H7 (cell line): ENCODE measurements around the gene TCAP. TPM values are rescaled to one million over a fixed set of nuclear protein-coding genes. Genes with fewer than 3 reads are reported as not detected.

Experiments
- DNase-seq: peaks from one replicate; pipeline ENCODE4 v3.0.0; 2012
- H3K27me3 ChIP-seq: 2 replicates; pipeline ENCODE4 v1.6.0; 2011; ENCODE audit warnings: mild to moderate bottlenecking, low read length; ENCODE audit not compliant: control insufficient read depth, insufficient read depth
- H3K36me3 ChIP-seq: replicated peaks from 2 replicates; pipeline ENCODE4 v1.5.1; 2011; ENCODE audit warnings: low read length; ENCODE audit not compliant: control insufficient read depth, insufficient read depth
- H3K4me3 ChIP-seq: 2 replicates; pipeline ENCODE4 v1.5.1; 2011; ENCODE audit warnings: low read depth, mild to moderate bottlenecking, control low read depth, low read length, moderate library complexity; ENCODE audit not compliant: insufficient read depth
- total RNA-seq: library from RNA; depleted of rRNA; stranded (reverse); fragments of >200 nt; shearing (Covaris generic); gene quantifications from 2 replicates; pipeline ENCODE4 v1.2.3, GENCODE V29; 2014

TCAP gene
- total RNA-seq, 1 experiment from 2014 or later = 0.69 TPM

DNA sequence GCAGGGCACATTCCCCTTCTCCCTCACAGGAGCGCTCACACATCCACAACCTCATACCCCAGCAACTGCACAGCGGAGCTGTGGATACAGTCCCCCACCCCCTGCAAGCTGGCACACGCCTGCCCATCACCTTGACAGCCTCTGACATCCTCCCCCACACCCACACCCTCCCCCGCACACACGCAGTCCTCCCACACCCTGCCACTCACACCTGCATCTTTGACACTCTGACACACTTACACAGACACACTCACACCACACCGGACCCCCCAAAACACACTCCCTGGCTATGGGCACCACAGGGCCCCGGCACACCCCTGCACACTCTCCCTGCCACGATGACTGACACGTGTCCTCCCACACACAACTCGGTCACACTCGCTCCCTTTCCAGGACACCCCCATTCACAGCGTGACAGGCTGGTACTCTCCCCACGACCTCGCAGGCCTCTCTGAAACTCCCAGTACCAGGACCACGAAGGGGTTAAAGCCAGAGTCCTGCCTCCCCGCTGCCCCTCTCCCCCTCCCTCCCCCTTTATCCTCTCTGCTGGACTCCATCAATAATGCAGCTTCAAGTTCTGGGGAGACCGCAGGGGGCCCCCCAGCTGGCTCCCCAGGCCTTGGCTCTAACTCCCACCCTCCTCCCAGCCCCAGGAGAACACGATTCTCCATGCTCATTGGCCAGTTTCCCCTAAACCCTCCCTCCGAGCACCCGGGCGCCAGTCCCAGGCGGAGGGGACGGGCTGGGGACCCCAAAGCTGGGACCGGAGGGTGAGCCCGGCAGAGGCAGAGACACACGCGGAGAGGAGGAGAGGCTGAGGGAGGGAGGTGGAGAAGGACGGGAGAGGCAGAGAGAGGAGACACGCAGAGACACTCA lies 38.7 kb upstream of the TCAP start, which contains the start of gene PPP1R1B:
PPP1R1B (plus strand) TSS at position 782 of the 876 bp plus-strand sequence. CDS start 441 bp downstream, outside the sequence.
- DNase-seq = peak; percentile 89
- peak within 1 kb of the TSS; percentile 69 for H3K4me3 ChIP-seq
- peaks cover 52% of the 10 kb centered on the region for H3K27me3 ChIP-seq
- H3K36me3 ChIP-seq = no peaks in the 10 kb centered on the region

DNA sequence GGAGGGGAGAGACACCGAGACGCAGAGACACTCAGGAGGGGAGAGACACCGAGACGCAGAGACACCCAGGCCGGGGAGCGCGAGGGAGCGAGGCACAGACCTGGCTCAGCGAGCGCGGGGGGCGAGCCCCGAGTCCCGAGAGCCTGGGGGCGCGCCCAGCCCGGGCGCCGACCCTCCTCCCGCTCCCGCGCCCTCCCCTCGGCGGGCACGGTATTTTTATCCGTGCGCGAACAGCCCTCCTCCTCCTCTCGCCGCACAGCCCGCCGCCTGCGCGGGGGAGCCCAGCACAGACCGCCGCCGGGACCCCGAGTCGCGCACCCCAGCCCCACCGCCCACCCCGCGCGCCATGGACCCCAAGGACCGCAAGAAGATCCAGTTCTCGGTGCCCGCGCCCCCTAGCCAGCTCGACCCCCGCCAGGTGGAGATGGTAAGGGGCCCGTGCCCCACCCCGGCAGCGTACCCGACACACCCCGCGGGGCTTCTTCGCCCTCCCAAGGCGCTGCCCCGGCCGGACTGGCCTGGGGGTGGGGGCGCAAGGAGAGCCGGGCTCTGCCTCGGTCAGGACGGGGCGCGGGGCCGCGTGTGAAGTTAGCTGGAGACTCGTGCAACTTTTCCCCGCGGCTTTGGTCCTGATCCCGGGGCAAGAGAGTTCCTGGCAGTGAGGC lies 38.0 kb upstream of the TCAP start:
- H3K4me3 ChIP-seq = peak overlapping the region; percentile 69
- DNase-seq = peak; percentile 82
- no peaks in the 10 kb centered on the region for H3K36me3 ChIP-seq
- H3K27me3 ChIP-seq = peaks cover 50% of the 10 kb centered on the region

DNA sequence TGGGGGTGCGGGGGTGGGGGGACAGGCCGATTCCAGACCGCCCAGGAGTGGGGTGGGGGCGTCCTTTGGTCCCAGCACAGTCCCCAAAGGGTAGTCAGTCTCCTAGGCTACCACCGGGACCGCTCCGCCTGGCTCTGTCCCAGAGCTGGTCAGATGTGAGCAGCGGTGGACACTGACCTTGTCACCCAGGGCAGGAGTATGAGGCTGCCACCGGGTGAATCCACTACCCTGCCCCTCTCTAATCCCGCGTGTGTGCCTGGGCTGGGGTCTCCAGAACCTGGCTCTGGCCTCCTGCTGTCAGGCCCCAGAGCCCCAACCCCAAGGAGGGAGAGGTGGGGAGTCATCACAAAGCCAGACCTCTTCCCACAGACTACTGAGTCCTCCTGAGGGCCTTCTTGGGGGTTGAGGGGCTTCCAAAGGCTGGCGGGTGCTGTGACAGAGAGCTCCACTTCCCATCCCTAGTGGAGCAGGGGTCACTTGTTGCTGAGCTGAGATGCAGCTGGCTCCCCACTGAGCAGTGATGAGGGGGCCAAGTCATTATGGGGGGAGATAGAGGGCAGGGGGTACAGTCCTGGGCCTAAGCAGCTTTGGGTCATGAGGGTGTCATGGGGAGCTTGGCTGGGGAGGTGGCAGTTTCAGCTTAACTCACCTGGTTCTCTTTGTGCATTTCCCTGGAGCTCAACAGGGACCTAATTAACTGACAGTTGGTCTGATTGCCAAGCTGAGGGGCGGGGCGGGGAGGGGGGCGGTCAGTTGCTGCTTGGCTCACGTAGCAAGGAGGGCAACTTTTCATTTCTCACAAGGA lies 37.2 kb upstream of the TCAP start:
- DNase-seq = peak; percentile 80
- Histone ChIP-seq H3K4me3 (peak overlapping the region; percentile 69), H3K27me3 (peaks cover 48% of the 10 kb centered on the region), H3K36me3 (no peaks in the 10 kb centered on the region)

DNA sequence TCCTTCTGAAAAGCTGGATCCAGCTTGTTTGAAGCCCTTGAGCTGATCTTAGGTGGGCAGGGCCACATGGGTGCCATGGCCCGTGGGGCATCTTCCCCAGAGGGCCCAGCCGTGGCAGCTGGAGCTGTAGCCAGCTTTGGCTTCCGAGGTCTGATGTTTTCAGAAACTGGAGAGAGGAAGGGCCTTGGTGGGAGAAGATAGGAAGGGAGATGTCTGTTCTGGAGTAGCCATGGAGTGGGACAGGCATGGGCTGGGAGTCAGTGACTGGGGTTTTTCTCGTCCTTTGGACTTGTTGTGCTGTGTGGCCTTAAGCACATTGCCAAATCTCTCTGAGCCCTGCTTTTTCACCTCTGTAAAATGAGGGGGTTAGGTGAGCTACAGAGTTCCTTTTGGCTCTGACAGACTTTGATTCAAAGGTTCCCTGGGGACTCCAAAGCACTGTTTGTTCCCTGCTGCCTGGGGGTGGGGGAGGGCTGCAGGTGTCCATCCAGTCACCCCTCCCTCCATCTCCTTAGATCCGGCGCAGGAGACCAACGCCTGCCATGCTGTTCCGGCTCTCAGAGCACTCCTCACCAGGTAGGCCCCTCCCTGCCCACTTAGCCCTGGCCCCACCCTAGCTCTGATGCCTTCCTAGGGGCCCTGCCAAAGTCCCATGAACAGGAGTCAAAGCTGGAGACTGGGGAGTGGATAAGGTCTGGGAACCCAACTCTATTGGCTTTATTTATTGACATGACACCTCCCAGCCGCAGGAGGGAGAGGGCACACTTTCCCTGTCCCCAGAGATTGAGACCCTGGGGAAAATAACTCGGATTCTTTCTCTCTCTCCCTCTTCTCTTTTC lies 36.3 kb upstream of the TCAP start:
- H3K27me3 ChIP-seq = peaks cover 46% of the 10 kb centered on the region
- H3K36me3 ChIP-seq = no peaks in the 10 kb centered on the region
- peak; percentile 58 for DNase-seq
- H3K4me3 ChIP-seq = no peak overlapping the region

DNA sequence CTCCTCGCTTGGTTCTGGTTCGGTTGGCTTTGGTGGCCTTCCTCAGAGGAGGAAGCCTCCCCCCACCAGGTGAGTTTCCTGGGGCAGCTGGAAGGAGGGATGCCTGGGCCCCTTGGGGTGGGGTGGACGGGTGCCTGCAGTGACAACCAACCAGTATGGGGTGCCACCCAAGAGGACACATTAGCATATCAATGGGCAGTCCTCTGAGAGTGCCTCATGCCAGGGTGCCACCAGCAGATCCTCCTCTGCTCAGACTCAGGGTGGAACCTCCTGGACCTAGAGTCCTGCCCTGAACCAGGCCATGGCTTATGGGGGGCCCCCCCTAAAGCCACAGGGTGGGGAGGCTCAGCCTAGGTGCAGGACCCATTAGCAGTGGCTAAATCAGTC lies 35.7 kb upstream of the TCAP start:
- Histone ChIP-seq H3K36me3 (no peaks in the 10 kb centered on the region), H3K27me3 (peaks cover 44% of the 10 kb centered on the region), H3K4me3 (no peak overlapping the region)
- DNase-seq = no peak

DNA sequence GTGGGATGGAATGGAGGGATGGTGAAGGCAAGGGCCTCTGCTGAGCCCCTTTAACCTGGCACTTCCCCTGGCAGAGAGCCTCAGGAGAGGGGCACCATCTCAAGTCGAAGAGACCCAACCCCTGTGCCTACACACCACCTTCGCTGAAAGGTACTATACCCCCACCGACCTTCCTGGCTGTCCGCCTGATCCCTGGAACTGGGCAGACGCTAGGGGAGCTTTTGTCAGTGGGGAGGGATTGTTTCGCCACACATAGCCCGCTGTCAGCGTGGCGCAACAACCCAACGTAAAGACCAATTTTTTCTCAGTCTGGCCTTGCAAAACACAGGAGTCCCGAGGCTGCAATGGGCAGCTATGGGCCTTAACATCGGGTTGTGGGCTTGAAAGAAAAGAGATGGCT lies 35.3 kb upstream of the TCAP start:
- Histone ChIP-seq H3K4me3 (no peak overlapping the region), H3K27me3 (peaks cover 40% of the 10 kb centered on the region), H3K36me3 (no peaks in the 10 kb centered on the region)
- DNase-seq = no peak

DNA sequence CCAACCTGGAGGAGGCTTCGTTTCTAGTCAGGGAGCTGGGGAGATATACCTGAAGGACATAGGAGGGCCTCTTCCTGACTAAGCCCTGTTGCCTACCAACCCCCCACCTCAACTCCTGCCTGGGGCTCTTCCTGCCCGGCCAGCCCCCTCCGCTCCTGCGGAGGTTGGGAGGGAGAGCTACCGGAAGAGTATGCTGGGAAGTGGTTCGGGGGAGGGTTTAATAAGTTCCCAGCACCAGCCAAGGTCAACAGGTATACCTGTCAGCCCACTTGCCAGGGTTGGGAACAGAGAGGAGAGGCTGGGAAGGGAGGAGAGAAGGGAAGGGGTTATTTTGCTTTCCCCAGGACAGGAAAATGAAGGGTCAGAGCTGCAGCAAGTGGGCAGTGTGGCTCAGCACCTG lies 33.7 kb upstream of the TCAP start:
- peak; percentile 87 for DNase-seq
- peaks cover 25% of the 10 kb centered on the region for H3K27me3 ChIP-seq
- no peak overlapping the region for H3K4me3 ChIP-seq
- H3K36me3 ChIP-seq = no peaks in the 10 kb centered on the region

DNA sequence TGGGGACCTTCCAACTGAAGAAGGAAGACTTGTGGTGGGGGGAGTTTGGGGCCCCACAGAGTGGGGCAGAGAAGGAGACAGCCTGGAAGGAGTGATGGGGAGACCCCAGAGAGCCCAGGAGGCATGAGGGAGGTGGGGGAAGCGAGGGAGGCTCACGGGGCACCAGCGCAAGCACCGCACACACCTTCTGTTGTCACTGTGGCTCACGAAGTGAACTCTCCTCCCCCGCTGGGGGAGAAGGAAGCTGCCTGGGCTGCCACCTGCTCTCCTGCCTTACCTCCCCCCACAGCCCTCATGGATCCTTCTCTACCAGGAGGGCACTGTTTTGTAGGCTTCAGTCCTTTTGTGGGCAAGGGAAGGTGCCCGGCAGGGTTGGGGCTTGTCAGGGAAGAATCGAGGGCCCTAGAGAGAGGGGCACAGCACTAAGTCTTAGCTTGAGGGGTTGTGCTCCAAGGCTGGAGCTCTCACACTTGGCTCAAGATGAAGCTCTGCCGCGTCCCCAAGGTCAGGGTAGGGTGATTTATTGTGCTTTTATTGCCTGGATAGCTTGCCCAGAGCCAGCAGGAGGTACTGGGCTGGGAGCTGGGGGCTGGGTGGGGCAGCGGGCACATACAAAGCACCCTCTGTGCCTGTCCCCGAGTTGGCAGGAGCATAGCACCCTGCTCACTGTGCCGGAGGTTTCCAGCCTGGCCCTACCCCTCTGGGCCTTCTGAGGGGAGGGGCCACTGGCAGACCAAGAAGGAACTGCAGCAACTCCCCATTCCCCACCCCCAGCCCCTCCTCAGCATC lies 32.8 kb upstream of the TCAP start:
- no peak overlapping the region for H3K4me3 ChIP-seq
- peaks cover 16% of the 10 kb centered on the region for H3K27me3 ChIP-seq
- DNase-seq = peak; percentile 66
- H3K36me3 ChIP-seq = no peaks in the 10 kb centered on the region

DNA sequence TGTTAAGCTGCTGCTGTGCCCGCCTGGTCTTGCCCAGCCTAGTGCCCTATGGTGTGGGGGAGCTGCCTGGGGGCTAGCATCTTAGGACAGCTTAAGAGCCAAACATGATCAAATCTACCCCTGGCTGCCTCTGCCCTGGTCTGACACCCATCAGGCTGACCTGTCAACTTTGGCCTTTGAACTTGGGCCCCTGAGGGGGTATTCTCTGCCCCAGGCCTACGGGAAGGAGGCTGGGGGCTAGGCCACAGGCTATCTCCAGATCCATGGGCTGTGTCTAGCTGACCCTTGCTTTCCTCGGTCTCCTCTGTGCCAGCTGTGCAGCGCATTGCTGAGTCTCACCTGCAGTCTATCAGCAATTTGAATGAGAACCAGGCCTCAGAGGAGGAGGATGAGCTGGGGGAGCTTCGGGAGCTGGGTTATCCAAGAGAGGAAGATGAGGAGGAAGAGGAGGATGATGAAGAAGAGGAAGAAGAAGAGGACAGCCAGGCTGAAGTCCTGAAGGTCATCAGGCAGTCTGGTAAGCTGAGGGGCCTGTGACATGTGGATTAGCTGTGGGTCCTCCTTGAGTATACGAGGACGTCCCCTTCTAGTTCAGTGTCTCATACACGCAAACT lies 31.5 kb upstream of the TCAP start:
- peaks cover 3% of the 10 kb centered on the region; the same call in 1 of the 2 replicates for H3K27me3 ChIP-seq
- no peak for DNase-seq
- no peak overlapping the region for H3K4me3 ChIP-seq
- H3K36me3 ChIP-seq = no peaks in the 10 kb centered on the region

DNA sequence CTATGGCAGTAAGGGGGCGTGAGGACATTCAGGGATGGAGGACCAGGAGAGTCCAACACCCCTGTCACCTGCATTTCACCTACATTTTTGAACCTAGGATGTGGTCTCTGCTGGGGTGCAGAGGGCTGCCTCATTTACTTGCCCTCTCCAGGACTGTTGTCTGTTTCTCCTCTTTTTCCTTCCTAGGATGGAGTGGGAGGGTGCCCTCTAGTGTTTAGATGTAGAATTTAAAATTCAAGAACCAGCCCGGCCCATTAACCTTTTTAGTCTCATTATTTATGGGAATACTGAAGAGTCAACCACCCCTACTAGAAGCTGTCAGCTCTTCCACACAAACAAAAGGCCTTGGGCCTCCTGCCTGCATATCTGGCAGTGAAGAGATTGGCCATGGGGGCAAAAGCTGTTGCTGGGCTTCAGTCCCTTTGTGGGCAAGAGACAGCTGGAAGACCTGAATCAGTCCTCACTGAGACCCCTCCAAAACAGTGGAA lies 30.7 kb upstream of the TCAP start:
- DNase-seq = peak; percentile 80
- H3K36me3 ChIP-seq = no peaks in the 10 kb centered on the region
- H3K27me3 ChIP-seq = no peaks in the 10 kb centered on the region; the same call in 1 of the 2 replicates
- no peak overlapping the region for H3K4me3 ChIP-seq

DNA sequence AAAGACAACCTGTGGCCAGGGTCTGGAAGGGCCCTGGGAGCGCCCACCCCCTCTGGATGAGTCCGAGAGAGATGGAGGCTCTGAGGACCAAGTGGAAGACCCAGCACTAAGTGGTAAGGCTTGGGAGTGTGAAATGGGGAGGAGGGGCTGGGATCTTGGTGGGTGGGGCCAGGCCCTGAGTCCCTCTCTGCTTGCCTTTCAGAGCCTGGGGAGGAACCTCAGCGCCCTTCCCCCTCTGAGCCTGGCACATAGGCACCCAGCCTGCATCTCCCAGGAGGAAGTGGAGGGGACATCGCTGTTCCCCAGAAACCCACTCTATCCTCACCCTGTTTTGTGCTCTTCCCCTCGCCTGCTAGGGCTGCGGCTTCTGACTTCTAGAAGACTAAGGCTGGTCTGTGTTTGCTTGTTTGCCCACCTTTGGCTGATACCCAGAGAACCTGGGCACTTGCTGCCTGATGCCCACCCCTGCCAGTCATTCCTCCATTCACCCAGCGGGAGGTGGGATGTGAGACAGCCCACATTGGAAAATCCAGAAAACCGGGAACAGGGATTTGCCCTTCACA lies 29.5 kb upstream of the TCAP start:
- peak; percentile 58 for DNase-seq
- no peak overlapping the region for H3K4me3 ChIP-seq
- H3K36me3 ChIP-seq = no peaks in the 10 kb centered on the region
- no peaks in the 10 kb centered on the region for H3K27me3 ChIP-seq

DNA sequence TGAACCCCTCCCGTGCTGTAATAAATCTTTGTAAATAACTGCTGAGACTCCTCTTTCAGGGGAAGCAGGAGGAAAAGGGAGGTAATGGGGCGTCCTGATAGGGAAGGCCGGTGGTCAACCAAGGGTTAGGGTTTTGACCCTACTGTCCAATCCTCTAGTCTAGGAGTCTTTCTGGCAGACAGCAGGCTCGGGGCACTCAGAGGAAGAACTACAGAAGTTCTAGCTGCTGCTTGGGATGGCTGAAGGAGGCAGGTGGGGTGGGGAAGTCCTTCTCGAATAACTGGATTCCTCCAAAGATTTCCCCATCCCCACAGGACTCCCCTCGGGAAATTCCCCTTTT lies 28.6 kb upstream of the TCAP start:
- Histone ChIP-seq H3K36me3 (no peaks in the 10 kb centered on the region), H3K4me3 (peak overlapping the region; percentile 13; the same call in 1 of the 2 replicates), H3K27me3 (no peaks in the 10 kb centered on the region)
- DNase-seq = no peak
